ENCODE results near the gene RPS6KB1.
"Not testable (repeated sequence)": the region's sequence is repeated elsewhere in the genome, so short reads cannot be mapped to it uniquely, and the experiment has no call there.

GRCh38 chr17:59930768-59931167 lies 37.8 kb downstream of the RPS6KB1 start:
- not testable (repeated sequence) for TF ChIP-seq CTCF (IDR thresholded peaks at IDR 0.05; ENCODE audit: poor library complexity); EZH2 (IDR thresholded peaks at IDR 0.05; ENCODE audit: borderline replicate concordance); EZH2phosphoT487 (IDR thresholded peaks at IDR 0.05; ENCODE audit: low read depth, severe bottlenecking, unreplicated experiment)
